CD4-positive, alpha-beta T cell treated with Interleukin-10 for 1 hour (primary cell): ENCODE data around the gene SLC25A44.

Experiments used
- DNase-seq: peaks from one replicate; pipeline ENCODE4 v3.0.0-alpha.2; 2020

SLC25A44 gene

GRCh38 chr1:156193488-156194299 is at the start of gene SLC25A44:
SLC25A44 (plus strand) TSS chr1:156194104; CDS start chr1:156199848, 5,744 bp downstream.
- peak; percentile 99 for DNase-seq

GRCh38 chr1:156144742-156145141 is 49.2 kb upstream of the SLC25A44 start:
- DNase-seq, result peak; percentile 57

GRCh38 chr1:156145650-156146019 is 48.3 kb upstream of the SLC25A44 start:
- no peak for DNase-seq

GRCh38 chr1:156146020-156146768 is 47.7 kb upstream of the SLC25A44 start:
- DNase-seq, result peak; percentile 82

- DNase-seq, result peak; percentile 54
Observed at GRCh38 chr1:156146769-156147405, 47.0 kb upstream of the SLC25A44 start.

GRCh38 chr1:156148216-156148615 is 45.7 kb upstream of the SLC25A44 start:
- peak; percentile 51 for DNase-seq

- DNase-seq, result peak; percentile 29
Observed at GRCh38 chr1:156149374-156150332, 44.3 kb upstream of the SLC25A44 start.

- peak; percentile 35 for DNase-seq
Observed at GRCh38 chr1:156150333-156151011, 43.4 kb upstream of the SLC25A44 start.

GRCh38 chr1:156151093-156151688 is 42.7 kb upstream of the SLC25A44 start:
- peak; percentile 24 for DNase-seq

- no peak for DNase-seq
Observed at GRCh38 chr1:156152628-156153027, 41.3 kb upstream of the SLC25A44 start.

GRCh38 chr1:156153362-156153761 is 40.5 kb upstream of the SLC25A44 start, which contains the start of gene SEMA4A:
SEMA4A (plus strand) TSS chr1:156153585; CDS start chr1:156154579, 994 bp downstream.
- DNase-seq, result no peak

GRCh38 chr1:156154317-156154749 is 39.6 kb upstream of the SLC25A44 start:
- peak; percentile 59 for DNase-seq

GRCh38 chr1:156155756-156156510 is 38.0 kb upstream of the SLC25A44 start:
- DNase-seq, result no peak

GRCh38 chr1:156157506-156157905 is 36.4 kb upstream of the SLC25A44 start:
- DNase-seq, result peak; percentile 19

GRCh38 chr1:156157966-156158365 is 35.9 kb upstream of the SLC25A44 start:
- no peak for DNase-seq

GRCh38 chr1:156160000-156160742 is 33.7 kb upstream of the SLC25A44 start:
- DNase-seq, result no peak

- peak; percentile 77 for DNase-seq
Observed at GRCh38 chr1:156160743-156161171, 33.1 kb upstream of the SLC25A44 start.

- no peak for DNase-seq
Observed at GRCh38 chr1:156162430-156163037, 31.4 kb upstream of the SLC25A44 start.

GRCh38 chr1:156163712-156164111 is 30.2 kb upstream of the SLC25A44 start:
- DNase-seq, result no peak
